Measurements from ENCODE around the gene LRP2BP.

The LRP2BP gene

DNA sequence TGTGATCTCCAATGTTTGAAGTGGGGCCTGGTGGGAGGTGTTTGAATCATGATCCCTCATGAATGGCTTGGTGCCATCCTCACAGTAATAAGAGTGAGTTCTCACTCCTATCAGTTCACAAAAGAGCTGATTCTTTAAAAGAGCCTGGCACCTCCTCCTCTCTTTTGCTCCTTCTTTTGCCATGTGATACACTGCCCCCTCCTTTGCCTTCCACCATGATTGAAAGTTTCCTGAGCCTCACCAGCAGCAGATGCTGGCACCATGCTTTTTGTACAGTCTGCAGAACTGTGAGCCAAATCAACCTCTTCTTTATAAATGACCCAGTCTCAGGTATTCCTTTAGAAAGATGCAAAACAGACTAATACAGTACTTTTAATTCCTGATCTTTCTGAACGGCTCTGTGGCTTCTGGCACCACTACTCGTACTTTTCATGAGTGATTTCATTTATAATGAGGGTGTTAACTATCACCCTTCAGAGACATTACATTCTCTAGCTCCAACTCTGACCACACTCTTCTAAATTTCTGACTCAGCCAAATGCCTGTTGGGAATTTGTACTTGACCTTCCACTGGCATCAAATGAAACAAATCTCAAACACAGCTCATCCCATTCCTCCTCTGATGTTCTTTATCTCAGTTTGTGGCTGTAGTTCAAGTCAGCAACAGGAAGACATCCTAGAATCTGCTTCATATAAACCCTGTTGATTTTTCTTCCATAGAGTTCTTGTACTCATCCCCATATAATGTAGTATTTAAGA lies 25.8 kb upstream of the LRP2BP start:
- H3K4me2 ChIP-seq (ENCODE audit: low read depth, low read length): 0 out of 2 replicates have a peak overlapping the region, but pooled peaks have one; percentile 8
- H3K27me3 ChIP-seq (replicated peaks; ENCODE audit: insufficient read depth, low read length): no peaks in the 10 kb centered on the region

DNA sequence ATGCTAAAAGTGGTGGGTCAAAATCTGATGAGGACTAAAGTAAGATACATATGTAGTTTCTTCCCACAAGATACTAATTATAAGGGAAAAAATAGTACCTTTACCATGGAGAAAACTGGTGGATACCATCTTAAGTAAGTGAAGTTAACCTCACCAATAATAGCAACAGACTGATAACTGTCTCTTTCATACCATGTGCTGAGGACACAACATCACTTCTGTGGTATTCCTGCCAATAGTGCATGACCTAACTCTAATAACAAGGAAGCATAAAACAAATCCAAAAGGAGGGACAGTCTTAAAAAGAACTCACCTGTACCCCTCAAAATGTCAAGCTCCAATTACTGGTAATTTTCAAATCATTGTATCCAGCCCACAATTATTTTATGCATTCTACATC lies 21.2 kb upstream of the LRP2BP start:
- no peak overlapping the region for H3K4me2 ChIP-seq (ENCODE audit: low read depth, low read length)
- H3K4me1 ChIP-seq (ENCODE audit: low read length): peaks cover 73% of the 10 kb centered on the region
- H3F3A ChIP-seq (ENCODE audit: insufficient read depth, low read length): peaks cover 30% of the 10 kb centered on the region
- no peaks in the 10 kb centered on the region for H3K27me3 ChIP-seq (replicated peaks; ENCODE audit: insufficient read depth, low read length)
- H3K9me2 ChIP-seq (replicated peaks; ENCODE audit: insufficient read depth, low read length): no peaks in the 10 kb centered on the region
- peaks cover 63% of the 10 kb centered on the region for H3K79me2 ChIP-seq (ENCODE audit: low read length)
- DNase-seq: no peak
- no peak overlapping the region for H2AFZ ChIP-seq (ENCODE audit: low read length)
- H3K9ac ChIP-seq (ENCODE audit: low read length): no peak overlapping the region
- no peaks in the 10 kb centered on the region for H4K20me1 ChIP-seq (ENCODE audit: insufficient read depth, low read length)
- peaks cover 32% of the 10 kb centered on the region for H3K36me3 ChIP-seq (replicated peaks; ENCODE audit: insufficient read depth, low read length)
- H3K9me3 ChIP-seq (replicated peaks; ENCODE audit: insufficient read depth, low read length): no peaks in the 10 kb centered on the region
- no peak overlapping the region for H3K27ac ChIP-seq (ENCODE audit: low read length)
- TF ChIP-seq, protein P1, sequence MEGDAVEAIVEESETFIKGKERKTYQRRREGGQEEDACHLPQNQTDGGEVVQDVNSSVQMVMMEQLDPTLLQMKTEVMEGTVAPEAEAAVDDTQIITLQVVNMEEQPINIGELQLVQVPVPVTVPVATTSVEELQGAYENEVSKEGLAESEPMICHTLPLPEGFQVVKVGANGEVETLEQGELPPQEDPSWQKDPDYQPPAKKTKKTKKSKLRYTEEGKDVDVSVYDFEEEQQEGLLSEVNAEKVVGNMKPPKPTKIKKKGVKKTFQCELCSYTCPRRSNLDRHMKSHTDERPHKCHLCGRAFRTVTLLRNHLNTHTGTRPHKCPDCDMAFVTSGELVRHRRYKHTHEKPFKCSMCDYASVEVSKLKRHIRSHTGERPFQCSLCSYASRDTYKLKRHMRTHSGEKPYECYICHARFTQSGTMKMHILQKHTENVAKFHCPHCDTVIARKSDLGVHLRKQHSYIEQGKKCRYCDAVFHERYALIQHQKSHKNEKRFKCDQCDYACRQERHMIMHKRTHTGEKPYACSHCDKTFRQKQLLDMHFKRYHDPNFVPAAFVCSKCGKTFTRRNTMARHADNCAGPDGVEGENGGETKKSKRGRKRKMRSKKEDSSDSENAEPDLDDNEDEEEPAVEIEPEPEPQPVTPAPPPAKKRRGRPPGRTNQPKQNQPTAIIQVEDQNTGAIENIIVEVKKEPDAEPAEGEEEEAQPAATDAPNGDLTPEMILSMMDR (IDR thresholded peaks at IDR 0.05; ENCODE audit: low read length): no peak
- TF ChIP-seq EZH2phosphoT487 (IDR thresholded peaks at IDR 0.05; ENCODE audit: low read length): no peak
- no peak for TF ChIP-seq EZH2 (optimal IDR thresholded peaks at IDR 0.05; ENCODE audit: low read depth, low read length)
- no peak overlapping the region for H3K4me3 ChIP-seq (ENCODE audit: low read length)

More for the DNA sequence above, 25.8 kb upstream of the LRP2BP start:
- peaks cover 17% of the 10 kb centered on the region for H3K36me3 ChIP-seq (replicated peaks; ENCODE audit: insufficient read depth, low read length)
- H3K9me2 ChIP-seq (replicated peaks; ENCODE audit: insufficient read depth, low read length): no peaks in the 10 kb centered on the region
- H3K4me3 ChIP-seq (ENCODE audit: low read length): no peak overlapping the region
- H3K79me2 ChIP-seq (ENCODE audit: low read length): peaks cover 78% of the 10 kb centered on the region
- peaks cover 48% of the 10 kb centered on the region for H3K4me1 ChIP-seq (ENCODE audit: low read length)
- no peak overlapping the region for H3K9ac ChIP-seq (ENCODE audit: low read length)
- H2AFZ ChIP-seq (ENCODE audit: low read length): no peak overlapping the region
- H3F3A ChIP-seq (ENCODE audit: insufficient read depth, low read length): peaks cover 6% of the 10 kb centered on the region; the same call in 1 of the 2 replicates
- TF ChIP-seq EZH2phosphoT487 (IDR thresholded peaks at IDR 0.05; ENCODE audit: low read length) (no peak), EZH2 (optimal IDR thresholded peaks at IDR 0.05; ENCODE audit: low read depth, low read length) (no peak)
- TF ChIP-seq, protein P1 (IDR thresholded peaks at IDR 0.05; ENCODE audit: low read length): no peak
- H3K27ac ChIP-seq (ENCODE audit: low read length): no peak overlapping the region
- no peaks in the 10 kb centered on the region for H3K9me3 ChIP-seq (replicated peaks; ENCODE audit: insufficient read depth, low read length)
- no peaks in the 10 kb centered on the region for H4K20me1 ChIP-seq (ENCODE audit: insufficient read depth, low read length)
- DNase-seq: peak; percentile 8

DNA sequence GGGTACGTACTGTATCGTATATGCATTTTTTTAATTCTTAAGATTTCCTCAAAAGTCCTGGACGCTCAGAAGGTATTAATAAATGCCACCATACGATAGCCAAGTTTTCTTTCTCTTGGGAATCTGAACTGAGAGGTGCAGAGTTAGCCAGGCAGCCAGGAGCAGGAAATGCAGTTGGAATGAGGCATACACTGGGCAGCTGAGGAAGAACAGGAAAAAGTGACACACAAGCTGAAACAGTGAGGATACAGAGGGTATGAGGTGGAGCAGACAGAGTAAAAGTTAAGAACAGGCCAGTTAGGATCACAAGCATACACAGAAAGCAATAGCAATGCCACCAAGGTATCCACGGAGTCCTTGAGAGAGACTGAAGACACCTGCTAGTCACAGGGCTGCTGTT lies 16.7 kb upstream of the LRP2BP start:
- Histone ChIP-seq H3K9me2 (replicated peaks; ENCODE audit: insufficient read depth, low read length) (no peaks in the 10 kb centered on the region), H3K4me1 (ENCODE audit: low read length) (peaks cover 54% of the 10 kb centered on the region), H3K36me3 (replicated peaks; ENCODE audit: insufficient read depth, low read length) (peaks cover 38% of the 10 kb centered on the region), H2AFZ (ENCODE audit: low read length) (no peak overlapping the region), H3K9ac (ENCODE audit: low read length) (peak overlapping the region; percentile 19; the same call in 1 of the 2 replicates), H3F3A (ENCODE audit: insufficient read depth, low read length) (peaks cover 26% of the 10 kb centered on the region), H4K20me1 (ENCODE audit: insufficient read depth, low read length) (no peaks in the 10 kb centered on the region), H3K4me3 (ENCODE audit: low read length) (no peak overlapping the region), H3K27ac (ENCODE audit: low read length) (peak overlapping the region; percentile 97), H3K9me3 (replicated peaks; ENCODE audit: insufficient read depth, low read length) (no peaks in the 10 kb centered on the region), H3K4me2 (ENCODE audit: low read depth, low read length) (peak overlapping the region; percentile 28; the same call in 1 of the 2 replicates), H3K27me3 (replicated peaks; ENCODE audit: insufficient read depth, low read length) (no peaks in the 10 kb centered on the region), H3K79me2 (ENCODE audit: low read length) (peaks cover 63% of the 10 kb centered on the region)
- TF ChIP-seq, protein P1 (IDR thresholded peaks at IDR 0.05; ENCODE audit: low read length): no peak
- no peak for TF ChIP-seq EZH2phosphoT487 (IDR thresholded peaks at IDR 0.05; ENCODE audit: low read length)
- no peak for TF ChIP-seq EZH2 (optimal IDR thresholded peaks at IDR 0.05; ENCODE audit: low read depth, low read length)
- DNase-seq: peak; percentile 18

All from MM.1S (cell line).